SH-SY5Y (cell line): Measurements from ENCODE around the gene LINGO4.

Experiments used
- GATA2 ChIP-seq: IDR thresholded peaks from 2 replicates; pipeline ENCODE4 v1.6.1; 2011; ENCODE audit warnings: mild to moderate bottlenecking, low read depth, low read length
- GATA3 ChIP-seq: IDR thresholded peaks from 2 replicates; pipeline ENCODE4 v1.6.1; 2011; ENCODE audit warnings: low read depth, mild to moderate bottlenecking, low read length, moderate library complexity

LINGO4 gene

GRCh38 chr1:151809985-151810556 is 4.9 kb upstream of the LINGO4 start:
- TF ChIP-seq GATA3, result no peak
- TF ChIP-seq GATA2, result no peak

DNA sequence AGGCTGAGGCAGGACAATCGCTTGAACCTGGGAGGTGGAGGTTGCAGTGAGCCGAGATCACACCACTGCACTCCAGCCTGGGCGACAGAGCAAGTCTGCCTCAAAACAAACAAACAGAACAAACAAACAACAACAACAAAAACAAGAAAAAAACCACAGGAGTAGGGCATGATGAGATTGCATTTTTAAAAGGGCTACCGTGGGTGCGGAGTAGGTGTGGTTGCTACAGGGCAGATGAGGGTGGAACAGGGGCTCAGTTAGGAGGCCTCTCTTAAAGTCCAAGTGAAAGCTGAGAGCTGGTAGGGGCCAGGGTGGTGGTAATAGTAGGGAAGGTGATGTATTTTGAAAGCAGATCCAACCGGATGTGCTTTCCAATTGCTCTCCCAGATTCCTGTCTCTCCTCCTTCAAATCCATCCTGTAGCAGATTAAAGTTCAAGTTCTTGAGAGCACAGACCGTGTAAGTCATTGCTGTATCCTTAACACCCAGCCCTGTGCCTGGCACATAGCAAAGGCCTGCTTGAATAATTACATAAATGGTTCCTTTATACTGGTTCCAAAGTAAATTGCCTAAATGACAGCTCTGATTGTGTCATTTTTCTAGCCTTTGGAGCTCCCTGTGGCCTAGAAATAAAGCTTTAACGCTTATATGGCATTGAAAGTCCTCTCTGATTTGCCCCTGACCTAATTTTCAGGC is 4.2 kb upstream of the LINGO4 start:
- TF ChIP-seq GATA2 (no peak), GATA3 (no peak)

DNA sequence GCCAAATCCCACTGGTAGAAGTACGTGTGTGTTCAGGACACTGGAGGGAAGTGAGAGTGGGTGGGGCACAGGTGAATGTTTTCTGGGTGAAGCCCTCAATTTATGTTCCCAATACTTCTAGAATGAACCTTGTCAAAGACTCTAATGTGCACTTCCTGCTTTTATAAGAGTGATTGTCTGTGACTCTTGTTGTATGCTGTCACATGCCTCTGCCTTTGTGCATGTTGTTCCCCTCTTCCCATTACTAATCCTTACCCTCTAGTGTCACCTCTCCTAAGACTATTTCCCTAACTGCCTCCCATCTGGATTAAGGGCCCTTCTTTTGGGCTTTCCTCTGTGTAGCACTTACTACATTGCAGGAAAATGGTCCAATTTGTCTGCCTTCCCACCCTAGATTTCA is 2.5 kb upstream of the LINGO4 start:
- TF ChIP-seq GATA3, result no peak
- TF ChIP-seq GATA2, result no peak

GRCh38 chr1:151807131-151807530 is 1.9 kb upstream of the LINGO4 start:
- TF ChIP-seq GATA2 (no peak), GATA3 (no peak)

- TF ChIP-seq GATA2 (no peak), GATA3 (no peak)
These were observed 951 bp upstream of the LINGO4 start for GRCh38 chr1:151806170-151806569.

- no peak for TF ChIP-seq GATA3
- no peak for TF ChIP-seq GATA2
These were observed 1.3 kb downstream of the LINGO4 start for GRCh38 chr1:151803915-151804314.

GRCh38 chr1:151803164-151803563 is 2.1 kb downstream of the LINGO4 start:
- TF ChIP-seq GATA2, result peak; percentile 93
- no peak for TF ChIP-seq GATA3

DNA sequence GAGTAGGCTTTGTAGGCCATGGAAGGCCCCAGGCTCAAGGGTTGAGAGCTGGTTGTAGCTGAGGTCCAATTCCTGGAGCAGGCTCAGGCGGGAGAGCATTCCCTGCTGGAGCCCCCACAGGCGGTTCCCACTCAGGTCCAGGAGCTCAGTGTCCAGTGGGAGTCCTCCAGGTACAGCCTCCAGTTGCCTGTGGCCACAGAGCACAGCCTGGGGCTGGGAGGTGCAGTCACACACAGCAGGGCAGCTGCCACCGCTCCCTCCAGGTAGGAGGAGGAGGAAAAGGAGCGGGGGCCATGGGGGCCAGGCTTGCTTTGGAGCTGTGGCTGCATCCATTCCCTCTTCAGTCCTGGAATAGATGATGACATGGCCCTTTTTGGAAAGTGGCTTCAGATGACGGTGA is 2.8 kb downstream of the LINGO4 start:
- TF ChIP-seq GATA3 (no peak), GATA2 (no peak)

DNA sequence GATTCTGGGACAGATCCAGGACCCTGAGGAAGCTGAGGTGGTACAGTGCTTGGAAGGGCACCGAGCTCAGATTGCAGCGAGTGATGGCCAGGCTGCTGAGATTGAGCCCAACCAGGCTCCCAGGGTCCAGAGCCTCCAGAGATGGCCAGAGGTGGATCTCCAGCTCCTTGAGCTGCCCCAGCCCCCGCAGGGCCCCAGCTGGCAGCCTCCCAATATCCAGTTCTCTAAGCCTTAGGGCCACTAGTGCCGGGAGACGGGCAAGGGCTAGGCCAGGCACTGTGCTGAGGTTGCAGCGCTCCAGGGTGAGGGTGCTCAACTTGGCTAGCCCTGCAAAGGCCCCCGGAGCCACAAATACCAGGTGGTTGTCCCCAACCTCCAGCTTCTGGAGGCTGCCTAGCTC is 3.4 kb downstream of the LINGO4 start:
- no peak for TF ChIP-seq GATA3
- no peak for TF ChIP-seq GATA2

- no peak for TF ChIP-seq GATA2
- TF ChIP-seq GATA3, result no peak
These were observed 3.9 kb downstream of the LINGO4 start for GRCh38 chr1:151801310-151801820.

GRCh38 chr1:151800830-151801229 is 4.4 kb downstream of the LINGO4 start:
- TF ChIP-seq GATA2, result no peak
- no peak for TF ChIP-seq GATA3

DNA sequence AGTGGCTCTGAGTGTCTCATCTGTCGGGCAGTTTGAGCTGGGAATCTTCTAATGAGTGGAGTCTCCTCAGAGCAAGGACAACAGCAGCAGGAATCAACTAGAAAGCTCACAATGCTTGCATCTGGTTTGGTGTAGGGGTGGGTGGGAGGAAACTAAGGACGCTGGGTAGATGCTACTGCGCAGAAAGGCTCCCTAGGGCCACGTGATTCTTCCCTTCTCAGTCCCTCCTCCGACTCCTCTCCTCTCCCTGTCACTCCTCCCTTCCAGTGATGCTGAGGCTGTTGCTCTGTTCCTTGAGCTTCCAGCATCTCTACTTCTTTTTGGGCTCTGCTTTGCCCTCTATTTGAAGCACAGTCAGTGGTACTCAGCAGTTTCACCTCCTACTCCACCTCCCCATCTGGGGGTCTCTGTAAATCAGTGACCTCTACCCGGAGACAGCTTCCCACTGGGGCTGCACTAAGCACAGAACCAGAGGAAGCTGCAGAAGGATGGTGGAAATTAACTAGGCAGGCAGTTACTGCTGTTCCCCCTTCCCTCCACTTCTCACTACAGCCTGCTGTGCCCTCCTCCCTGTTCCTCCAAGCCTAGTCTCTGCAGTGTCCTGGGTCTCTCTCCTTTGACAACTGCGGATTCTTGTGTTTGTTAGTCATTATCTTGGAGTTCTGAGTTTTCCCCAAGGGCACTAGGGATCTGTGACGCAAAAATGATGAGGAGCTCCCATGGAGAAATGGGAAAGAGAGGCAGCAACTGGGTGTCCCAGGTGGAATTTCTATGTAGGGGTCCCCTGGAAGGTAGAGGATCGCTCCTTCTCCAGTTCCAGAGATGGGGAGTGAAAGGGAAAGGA is 5.8 kb downstream of the LINGO4 start:
- TF ChIP-seq GATA3, result no peak
- TF ChIP-seq GATA2, result no peak

GRCh38 chr1:151798571-151798970 is 6.6 kb downstream of the LINGO4 start:
- TF ChIP-seq GATA3 (no peak), GATA2 (no peak)

GRCh38 chr1:151790940-151791651 is 14.1 kb downstream of the LINGO4 start:
- TF ChIP-seq GATA2 (no peak), GATA3 (no peak)
